ENCODE results near the gene OPA3.

The OPA3 gene

DNA sequence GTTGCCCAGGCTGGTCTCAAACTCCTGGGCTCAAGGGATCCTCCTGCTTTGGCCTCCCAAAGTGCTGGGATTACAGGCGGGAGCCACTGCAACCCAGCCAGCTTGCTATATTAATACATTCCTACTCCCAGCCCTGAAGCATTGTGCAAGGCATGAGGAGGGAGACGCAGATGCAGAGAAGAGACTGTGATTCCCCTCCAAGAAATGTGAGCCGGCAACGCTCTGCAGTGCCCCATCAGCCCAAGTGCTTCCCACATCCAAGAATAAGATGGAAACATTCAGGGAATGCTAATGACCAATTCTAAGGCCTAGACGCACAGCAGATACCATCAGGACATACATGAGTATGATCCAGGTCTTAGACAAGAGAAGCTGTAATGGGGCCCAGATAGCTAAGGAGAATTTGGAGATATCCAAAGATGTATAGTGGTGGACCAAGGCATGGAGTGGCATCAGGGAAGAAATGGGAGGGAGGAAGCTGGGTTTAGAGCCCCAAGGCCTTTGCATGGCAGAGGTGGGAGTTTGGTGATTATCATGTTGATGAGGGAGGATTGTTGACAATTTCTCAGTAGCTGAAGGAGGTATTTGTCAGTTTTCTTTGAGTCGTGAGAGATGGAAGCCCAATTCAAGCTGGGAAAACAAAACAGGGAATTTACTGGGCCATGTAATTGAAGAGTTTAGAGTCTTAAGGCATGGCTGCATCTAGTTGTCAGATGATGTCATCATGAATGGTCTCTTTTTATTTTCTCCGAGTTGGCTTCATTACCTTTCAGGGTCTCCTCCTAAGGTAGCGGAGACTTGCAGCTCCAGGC lies 83.5 kb downstream of the OPA3 start:
- DNase-seq: no peak

DNA sequence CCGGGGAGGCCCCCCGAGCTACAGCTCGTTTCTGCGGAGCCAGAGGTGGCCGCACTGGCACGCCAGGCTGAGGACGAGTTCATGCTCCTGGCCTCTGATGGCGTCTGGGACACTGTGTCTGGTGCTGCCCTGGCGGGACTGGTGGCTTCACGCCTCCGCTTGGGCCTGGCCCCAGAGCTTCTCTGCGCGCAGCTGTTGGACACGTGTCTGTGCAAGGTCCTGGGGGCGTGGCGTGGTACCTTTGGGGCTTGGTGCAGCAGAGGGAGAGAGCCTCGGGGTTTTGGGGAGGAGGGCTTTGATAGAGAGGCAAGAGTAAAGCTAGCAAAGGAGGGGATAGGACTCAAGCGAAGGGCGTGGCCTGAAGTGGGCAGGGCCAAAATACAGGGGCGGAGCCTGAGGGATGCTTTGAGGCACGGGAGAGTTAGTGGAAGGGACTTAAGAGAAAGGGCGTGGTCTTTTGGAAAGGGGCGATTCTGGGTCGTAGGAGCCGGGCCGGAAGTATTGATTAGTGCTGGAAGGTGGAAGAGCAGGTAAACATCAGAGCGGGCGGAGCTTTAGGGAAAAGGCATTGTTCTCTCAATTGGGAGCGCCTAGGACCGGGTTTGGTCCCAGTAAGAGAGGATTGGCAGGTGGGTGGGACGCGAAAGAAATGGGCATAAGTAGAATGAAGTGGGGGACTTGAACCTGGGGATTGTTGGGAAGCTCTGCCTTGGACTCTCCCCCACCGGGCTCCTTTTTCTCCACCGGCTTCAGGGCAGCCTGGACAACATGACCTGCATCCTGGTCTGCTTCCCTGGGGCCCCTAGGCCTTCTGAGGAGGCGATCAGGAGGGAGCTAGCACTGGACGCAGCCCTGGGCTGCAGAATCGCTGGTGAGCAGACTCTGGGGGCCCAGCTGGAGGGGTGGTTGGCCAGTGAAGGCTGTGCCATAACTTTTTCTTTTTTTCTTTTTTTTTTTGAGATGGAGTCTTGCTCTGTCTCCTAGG lies 85.1 kb downstream of the OPA3 start:
- peak; percentile 81 for DNase-seq

DNA sequence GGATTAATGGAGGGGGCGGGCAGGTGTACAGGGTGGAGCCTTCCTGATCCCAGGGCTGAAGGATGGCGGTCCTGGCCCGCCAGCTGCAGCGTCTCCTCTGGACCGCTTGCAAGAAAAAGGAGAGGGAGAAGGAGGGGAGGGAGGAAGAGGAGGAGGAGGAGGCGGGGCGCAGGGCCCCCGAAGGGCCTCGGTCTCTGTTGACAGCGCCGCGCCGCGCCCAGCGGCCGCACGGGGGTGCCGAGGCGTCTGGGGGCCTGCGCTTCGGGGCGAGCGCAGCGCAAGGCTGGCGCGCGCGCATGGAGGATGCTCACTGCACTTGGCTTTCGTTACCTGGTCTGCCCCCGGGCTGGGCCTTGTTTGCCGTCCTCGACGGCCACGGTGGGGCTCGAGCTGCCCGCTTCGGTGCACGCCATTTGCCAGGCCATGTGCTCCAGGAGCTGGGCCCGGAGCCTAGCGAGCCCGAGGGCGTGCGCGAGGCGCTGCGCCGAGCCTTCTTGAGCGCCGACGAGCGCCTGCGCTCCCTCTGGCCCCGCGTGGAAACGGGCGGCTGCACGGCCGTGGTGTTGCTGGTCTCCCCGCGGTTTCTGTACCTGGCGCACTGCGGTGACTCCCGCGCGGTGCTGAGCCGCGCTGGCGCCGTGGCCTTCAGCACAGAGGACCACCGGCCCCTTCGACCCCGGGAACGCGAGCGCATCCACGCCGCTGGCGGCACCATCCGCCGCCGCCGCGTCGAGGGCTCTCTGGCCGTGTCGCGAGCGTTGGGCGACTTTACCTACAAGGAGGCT lies 86.0 kb downstream of the OPA3 start, which contains the start of gene PPM1N:
PPM1N (plus strand) TSS at position 33 of the 785 bp plus-strand sequence; CDS start at position 63, 30 bp downstream.
- DNase-seq: peak; percentile 87

DNA sequence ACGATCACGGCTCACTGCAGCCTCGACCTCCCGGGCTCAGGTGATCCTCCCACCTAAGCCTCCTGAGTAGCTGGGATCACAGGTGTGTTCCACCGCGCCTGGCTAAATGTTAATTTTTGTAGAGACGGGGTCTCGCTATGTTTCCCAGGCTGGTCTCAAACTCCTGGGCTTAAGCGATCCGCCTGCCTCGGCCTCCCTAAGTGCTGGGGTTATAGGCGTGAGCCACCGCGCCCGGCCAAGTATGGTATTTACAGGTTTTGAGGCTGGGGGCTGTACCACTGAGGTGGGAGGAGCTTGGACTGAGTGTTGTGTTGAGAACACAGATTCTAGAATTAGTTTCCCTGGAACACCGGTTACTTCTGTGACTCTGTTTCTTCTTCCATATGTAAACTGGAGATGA lies 86.8 kb downstream of the OPA3 start:
- DNase-seq: no peak

DNA sequence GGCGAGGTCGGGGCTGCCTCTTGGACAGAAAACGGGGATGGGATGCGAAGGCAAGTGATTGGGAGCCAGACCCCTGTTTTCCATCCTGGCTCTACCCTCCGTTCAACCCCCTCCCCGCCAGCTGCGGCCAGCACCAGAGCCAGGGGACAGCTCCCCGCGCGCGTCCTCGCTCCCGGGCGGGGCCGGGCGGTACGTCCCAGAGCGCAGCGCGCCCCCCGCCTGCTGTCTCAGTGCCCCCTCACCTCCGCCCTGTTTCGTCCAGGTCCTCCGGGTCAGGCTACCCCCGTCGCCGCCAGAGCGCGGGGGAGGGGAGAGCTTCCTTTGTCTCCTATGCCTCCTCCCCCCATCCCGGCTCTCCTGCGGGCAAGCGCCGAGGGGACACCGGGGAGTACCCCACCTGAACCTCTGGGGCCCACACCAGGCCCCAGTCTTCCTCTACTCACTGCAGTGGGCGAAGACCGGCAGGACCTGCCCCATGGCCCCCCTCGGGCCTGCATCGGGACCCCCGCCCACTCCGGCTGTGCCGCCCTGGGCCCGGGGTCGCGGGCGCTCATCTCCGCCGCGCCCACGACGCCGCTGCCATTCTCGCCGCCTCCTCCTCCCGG lies 88.2 kb downstream of the OPA3 start:
- peak; percentile 65 for DNase-seq

DNA sequence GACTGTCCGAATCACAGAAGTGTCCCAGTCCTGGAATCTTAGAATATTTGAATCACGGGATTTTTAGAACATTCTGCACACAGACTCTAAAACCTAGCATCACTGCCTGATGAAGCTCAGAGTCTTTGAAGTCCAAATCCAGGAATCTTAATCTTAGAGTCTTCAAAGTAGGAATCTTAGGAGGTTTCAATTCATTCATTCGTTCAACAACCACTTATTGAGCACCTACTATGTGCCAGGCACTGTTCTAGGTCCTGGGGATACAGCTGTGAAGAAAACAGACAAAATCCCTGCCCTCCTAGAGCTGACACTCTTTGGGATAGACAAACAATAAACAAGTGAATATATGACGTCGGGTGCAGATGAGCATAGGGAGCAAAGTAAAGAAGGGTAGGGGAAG lies 89.4 kb downstream of the OPA3 start:
- DNase-seq: no peak

DNA sequence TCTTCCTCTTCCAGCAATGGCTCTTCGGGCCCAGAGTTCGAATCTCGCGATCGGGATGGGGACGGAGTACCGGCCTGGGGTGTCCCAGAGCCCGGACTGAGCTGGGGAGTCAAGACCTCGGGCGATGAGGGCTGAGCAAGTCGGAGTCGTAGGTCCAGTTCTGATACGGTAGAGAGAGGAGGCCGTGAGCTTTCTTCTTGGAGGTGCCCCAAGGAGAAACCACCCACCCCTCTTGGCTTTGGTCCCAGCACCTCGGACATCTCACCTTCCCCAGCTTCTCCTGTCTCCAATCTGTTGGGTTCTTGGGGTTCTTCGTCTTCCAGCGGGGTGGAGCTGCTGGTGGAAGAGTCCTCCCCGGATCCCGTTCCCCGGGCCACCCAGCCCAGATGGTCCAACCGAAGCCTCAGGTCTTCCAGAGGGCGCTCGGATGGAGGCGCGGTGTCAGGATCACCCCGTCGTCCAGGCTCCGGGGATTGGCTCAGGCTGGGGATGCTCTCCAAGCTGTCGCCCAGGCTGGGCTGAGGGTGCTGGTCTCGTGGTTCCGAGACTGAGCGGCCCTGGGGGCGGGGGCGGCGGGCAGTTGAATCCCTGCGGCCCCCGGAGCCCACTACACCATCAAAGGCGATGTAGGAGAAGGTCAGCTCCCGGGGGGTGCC lies 90.2 kb downstream of the OPA3 start:
- no peak for DNase-seq

DNA sequence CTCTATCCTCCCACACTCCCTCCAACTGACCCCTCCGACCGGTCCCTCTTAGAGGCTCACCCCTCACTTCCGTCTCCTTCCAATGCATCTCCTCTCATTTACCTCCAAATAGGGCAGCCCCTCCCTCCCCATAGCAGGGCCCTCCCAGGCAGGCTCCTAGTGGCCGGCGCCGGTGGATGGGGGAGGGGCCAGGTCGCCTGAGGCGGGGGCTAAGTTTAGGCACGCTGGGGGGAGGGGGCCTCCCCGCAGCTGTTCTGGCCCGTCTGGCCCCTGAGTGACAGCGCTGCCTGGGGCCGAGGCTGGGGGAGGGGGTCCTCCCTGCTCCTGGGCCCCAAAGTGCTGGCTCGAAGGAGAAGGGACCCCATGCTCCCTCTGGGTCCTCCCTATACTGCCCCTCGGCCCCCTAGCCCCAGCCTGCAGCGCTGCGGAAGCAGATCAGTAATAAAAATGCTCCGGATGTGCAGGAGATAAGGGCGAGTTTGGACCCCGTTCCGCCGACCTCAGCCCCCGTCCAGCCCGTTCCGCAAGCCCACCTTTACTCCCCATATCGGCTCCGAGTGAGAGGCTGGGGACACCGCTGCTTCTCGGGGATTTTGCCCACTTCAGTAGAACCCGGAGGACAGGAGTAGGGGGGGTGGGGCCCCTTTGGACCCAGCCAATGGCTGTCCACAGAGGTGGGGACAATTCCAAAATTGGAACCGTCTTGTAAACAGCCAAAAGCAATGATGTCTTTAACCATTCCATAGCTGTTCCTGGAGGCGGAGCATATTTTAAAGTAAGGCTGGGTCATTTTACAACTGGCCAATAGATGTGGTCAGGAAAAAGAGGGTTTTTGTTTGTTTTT lies 91.8 kb downstream of the OPA3 start:
- peak; percentile 80 for DNase-seq

DNA sequence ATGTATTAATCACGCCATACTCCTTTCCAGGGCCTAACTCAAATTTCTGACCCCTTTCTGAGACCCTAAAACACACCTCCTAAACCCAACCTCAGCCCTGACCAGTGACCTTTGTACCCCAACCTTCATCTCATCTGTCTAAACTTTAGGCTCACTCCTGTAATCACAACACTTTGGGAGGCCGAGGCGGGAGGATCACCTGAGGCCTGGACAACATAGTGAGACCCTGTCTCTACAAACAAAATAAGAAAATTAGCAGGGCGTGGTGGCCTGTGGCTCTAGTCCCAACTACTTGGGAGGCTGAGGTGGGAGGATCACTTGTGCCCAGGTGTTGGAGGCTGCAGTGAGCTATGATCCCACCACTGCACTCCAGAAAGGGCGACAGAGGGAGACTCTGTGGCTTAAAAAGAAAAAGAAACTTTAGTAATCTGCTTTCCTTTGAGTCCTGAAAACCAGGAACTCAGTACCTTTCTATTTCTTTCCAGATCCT lies 92.4 kb downstream of the OPA3 start:
- DNase-seq: no peak

DNA sequence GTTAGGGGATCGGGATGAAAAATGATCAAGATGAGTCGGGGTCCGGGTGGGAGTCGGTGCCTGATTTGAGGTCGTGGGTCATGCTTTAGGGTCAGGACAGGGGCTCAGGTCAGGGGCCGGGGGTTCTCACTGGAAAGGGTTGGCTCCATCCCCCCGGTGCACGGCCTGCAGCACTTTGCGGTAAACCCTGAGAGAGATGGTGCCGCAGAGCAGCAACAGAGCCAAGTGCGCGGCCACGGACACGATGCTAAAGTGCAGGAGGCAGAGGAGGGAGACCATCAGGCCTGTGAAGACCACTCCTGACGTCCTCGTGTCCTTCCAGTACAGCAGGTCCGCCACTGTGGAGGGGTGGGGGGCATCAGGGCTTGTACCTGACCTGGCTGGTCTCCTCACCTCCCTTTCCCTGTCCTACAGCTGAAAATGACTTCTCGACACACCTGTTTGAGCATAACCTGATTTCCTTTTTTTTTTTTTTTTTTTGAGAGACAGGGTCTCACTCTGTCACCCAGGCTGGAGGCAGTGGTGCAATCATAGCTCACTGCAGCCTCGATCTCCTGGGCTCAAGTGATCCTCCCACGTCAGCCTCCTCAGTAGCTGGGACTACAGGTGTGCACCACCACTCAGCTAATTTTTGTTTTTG lies 95.3 kb downstream of the OPA3 start:
- DNase-seq: no peak

DNA sequence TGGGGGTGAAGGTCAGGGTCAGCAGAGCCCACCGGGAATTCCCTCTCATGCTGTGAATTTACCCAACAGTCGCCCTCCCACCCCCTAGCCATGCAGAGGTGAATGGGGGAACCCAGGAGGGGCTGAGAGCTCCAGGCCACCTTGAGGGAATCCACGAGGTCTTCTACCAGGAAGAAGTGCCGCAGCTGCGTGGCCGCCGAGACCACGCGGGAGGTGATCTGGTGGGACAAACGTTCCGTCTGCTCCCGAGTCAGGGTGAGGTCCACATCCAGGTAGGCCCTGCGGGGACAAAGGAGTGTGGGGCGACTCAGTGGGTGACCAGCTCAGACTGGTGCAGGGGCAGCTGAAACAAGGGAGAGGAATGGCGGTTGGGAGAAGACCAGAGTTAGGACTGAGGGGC lies 95.9 kb downstream of the OPA3 start:
- DNase-seq: no peak

DNA sequence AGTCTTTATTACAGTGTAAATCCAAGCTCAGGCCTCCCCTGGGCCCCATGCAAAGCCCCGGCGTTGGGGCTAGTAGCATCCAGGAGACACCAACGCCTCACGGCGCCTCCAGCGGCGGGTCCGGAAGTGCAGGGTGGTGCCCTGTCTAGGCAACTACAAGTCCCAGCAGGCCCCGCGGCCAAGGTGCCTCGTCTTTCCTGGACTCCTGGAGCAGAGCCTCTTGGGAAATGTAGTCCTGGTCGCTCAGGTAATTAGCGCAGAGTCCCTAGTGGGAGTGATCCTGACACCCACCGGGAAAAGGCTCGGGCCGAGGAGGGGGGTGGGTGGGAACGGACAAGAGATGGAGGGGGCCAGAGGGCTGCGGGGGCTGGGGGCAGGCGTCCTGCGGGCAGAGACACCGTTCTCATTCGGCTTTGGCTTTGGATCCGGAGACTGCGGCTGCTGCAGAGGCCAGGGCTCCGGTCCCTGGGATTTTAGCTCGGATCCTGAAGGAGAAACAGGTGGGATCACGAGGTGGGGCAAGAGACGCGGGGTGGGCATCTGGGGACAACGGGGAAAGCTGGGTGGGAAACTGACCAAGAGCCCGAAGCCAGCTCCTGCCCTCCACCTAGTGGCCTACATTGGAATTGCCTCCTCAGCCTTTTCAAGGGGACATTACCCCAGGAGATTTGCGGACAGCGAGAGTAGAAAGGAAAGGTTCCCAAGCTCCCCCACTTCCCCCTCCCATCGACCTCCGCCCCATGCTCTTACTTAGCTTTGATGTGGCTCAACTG lies 99.1 kb downstream of the OPA3 start:
- peak; percentile 98 for DNase-seq

DNA sequence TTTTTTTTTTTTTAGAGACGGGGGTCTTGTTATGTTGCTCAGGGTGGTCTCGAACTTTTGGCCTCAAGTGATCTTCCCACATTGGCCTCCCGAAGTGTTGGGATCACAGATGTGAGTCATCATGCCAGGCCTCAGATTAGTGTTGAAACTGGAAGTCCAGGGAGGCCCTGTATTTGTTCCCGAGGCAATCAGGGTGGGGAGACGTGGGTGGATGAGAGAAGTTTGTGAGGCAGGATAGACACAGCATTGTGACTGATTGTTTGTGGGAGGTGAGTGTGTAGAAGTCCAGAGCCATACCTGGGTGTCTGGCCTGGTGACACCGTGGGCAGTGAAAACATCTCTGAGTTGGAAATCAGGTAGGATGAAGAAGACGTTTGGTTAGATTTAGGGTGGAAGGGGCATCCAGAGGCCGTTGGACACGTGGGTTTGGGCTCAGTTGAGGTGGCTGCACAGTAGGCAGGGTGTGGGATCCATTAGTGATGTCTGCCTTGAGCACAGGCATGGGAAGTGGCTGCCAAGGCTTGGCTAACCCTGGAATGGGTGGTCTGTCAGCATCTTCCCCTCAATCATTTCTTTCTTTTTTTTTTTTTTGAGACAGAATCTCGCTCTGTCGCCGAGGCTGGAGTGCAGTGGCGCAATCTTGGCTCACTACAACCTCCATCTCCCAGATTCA lies 100.2 kb downstream of the OPA3 start:
- no peak for DNase-seq

DNA sequence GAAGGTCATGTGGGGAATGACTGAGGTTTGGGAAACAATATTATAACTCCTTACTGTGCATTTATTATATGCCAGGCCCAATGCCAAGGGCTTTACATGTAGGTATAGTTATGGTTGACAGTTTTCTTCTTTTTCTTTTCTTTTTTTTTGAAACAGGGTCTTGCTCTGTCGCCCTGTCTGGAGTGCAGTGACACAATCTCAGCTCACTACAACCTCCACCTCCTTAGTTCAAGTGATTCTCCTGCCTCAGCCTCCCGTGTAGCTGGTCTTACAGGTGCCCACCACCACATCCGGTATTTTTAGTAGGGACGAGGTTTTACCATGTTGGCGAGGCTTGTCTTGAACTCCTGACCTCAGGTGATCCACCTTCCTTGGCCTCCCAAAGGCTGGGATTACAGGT lies 101.6 kb downstream of the OPA3 start:
- DNase-seq: no peak

DNA sequence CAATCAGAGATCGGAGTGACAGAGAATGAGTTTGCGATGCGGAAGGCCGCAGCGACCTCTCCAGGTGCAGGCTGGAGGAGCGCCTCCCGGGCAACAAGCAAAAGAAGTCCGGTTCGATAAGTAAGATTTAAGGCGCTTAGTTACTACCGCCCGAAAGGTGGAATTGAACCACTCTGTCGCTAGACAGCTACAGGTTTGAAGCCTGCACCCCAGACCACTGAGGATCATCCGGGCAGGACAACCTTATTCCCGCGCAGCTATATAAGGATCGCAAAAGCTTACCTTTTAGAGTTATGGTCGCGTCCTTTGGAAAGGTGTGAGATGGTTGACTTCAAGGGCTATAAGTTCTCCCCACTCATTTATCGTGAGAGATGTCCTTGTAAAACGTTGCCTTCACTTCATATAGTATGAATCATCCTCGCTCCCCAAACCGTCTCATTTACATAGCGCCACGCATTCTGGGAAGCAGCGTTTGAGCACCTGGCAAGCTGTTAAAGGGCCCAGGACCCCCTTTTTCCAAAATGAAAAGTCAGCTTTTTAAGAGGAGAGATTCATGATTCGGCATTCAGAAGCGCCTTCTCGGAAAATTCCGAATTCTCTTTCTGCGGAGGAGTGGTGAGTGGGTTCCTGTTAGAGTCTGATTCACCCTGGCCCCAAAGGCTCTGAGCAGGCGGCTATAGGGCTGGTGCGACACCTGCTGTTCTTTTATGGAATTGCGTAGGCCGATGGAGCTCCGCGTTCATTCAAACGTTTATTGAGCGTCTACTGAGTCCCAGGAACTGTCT lies 106.0 kb downstream of the OPA3 start:
- DNase-seq: peak; percentile 95

DNA sequence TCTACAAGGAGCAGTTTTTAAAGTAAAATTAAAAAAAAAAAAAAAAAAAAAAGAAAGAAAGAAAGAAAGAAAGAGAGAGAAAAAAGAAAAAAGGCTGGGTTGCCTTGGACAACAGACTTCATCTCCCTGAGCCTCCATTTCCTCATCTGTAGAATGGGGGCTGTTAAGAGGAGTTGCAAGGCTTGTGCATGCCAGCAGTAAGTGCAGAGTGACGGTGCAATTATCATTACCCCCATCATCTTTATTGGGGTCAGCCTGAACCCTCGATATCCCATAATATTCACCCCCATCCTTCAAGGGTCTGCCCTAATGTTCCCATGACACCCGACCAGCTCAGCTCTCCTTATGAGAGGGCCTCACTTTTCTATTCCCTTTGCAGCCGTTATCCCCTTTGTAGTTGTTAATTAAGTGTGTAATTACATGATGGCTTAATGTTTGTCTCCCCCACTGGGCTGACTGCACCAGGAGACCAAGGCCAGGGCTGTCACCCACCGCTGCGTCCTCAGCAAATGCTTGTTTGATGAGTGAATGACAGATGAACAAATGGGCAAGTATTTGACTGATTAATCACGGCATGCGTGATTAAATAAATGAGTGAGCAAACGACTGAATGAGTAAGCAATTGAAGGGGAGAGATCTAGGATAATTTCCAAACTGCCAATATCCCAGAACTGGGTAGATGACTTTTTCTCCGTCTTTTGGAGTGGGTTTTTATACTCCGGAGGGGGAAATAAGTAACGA lies 106.7 kb downstream of the OPA3 start:
- peak; percentile 44 for DNase-seq
